Esophagus squamous epithelium (tissue), 5 donors: ENCODE measurements around the gene LMBR1L. TPM values are rescaled to one million over a fixed set of nuclear protein-coding genes. Genes with fewer than 3 reads are reported as not detected.

Source experiments
- DNase-seq: peaks from one replicate; lab custom pipeline; 2025; lab: John Stamatoyannopoulos, UW
- H3K27ac ChIP-seq, 4 donors: fragments of 200-600 bp; sonication (generic); one replicate each; pipeline ENCODE4 v1.5.1; 2016 to 2019; ENCODE audit warnings: mild to moderate bottlenecking in 1 of 4
- H3K27me3 ChIP-seq, 4 donors: fragments of 200-600 bp; sonication (generic); 1 replicate in 3 of 4; 2 replicates in 1 of 4; pipeline versions ENCODE4 v1.5.1 to v1.6.0; 2017 to 2021; ENCODE audit warnings: antibody characterized with exemption in 1 of 4
- H3K36me3 ChIP-seq, 3 donors: fragments of 200-600 bp; sonication (generic); one replicate each; pipeline ENCODE4 v1.5.1; 2016 to 2019
- H3K4me1 ChIP-seq, 3 donors: fragments of 200-600 bp; sonication (generic); one replicate each; pipeline ENCODE4 v1.5.1; 2017 to 2019
- H3K4me3 ChIP-seq, 4 donors: fragments of 200-600 bp; sonication (generic); 1 replicate in 3 of 4; 2 replicates in 1 of 4; pipeline ENCODE4 v1.5.1; 2016 to 2019; ENCODE audit warnings: mild to moderate bottlenecking in 2 of 4, moderate library complexity in 1 of 4
- H3K9me3 ChIP-seq, 3 donors: fragments of 200-600 bp; sonication (generic); one replicate each; pipeline ENCODE4 v1.5.1; 2016 to 2019
- POLR2A ChIP-seq, 4 donors: fragments of 450-650 bp; IDR thresholded peaks; one replicate each; pipeline ENCODE4 v1.6.1; 2017; ENCODE audit warnings: antibody characterized with exemption in 4 of 4, mild to moderate bottlenecking in 4 of 4, moderate library complexity in 3 of 4
- WGBS, 2 donors: methylation state at CpG; one replicate each; pipeline ENCODE4 v1.1.5; 2018; 5-methylcytosine and 5-hydroxymethylcytosine counted together
- intact Hi-C: fragments of 100-400 bp; cut with DNase I; formaldehyde crosslinking; loops from one replicate; pipeline ENCODE4 v1.15.0; 2022
- total RNA-seq, 4 donors: library from RNA; depleted of rRNA; stranded (reverse); fragments of >200 nt; gene quantifications; one replicate each; pipeline ENCODE4 v1.1.0, GENCODE V29; 2016
- TF ChIP-seq, protein P1 (sequence below), 6 experiments: fragments of 450-650 bp in 4 of 6; fragments of 200-600 bp in 2 of 6; sonication (generic) in 2 of 6; IDR thresholded peaks; one replicate each; pipeline ENCODE4 v1.5.1; 2016 to 2019; ENCODE audit warnings: antibody characterized with exemption in 6 of 6, mild to moderate bottlenecking in 4 of 6, moderate library complexity in 4 of 6
- donor health status: DM: yes; HTN: yes; CAD: no.

LMBR1L gene
- total RNA-seq, 4 donors from 2014 or later = 13.7 to 41.8 (median 27.8) TPM

DNA sequence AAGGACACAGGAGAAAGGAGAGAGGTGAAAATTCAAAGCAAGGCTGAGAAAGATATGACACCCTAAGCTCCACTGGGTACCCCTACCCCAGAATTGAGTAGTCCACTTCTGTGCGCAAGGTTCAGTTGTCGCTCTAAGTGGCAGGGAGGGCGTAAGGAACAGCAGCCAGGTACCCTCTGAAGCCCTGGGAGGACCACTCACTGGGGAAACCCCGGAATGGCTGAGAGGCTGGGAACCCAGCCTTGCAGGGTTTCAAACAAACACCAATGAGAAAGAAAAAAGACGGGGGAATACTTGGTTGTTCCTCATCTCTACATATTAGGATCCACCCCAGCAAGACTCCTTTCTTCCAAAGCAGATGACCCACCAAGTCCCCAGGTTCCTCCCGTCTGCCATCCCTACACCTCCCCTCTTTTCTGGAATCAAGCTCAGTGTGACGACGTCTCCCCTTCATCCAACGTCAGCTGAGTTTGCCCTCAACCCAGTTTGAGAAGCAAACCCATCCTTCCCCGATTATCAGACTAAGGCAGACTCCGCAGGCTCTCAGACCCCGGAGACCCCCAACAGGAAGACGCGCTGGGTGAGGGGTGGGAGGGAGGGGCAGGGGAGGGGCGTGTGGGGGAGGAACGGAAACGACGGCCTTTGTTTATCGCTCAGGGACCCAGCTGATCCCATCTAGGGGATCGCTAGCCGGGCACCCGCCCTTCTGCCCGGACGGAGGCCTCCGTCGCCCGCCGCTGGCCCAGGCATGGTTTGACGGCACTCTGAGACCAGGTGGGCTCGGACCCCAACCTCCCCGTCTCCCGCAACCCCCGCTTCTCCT lies 795 bp downstream of the LMBR1L start:
- 4 to 19% methylated on average over 6 to 25 of the region's 33 CpGs for WGBS, 2 donors
- peaks cover 21 to 59% (median 38%) of the 10 kb centered on the region in 3 donors for H3K4me1 ChIP-seq
- H3K4me3 ChIP-seq = peak overlapping the region; percentile 75 to 100 (median 95)
- no peaks in the 10 kb centered on the region for H3K27me3 ChIP-seq
- intact Hi-C loops = no loop called here
- no peak for DNase-seq
- no peaks in the 10 kb centered on the region for H3K9me3 ChIP-seq
- H3K36me3 ChIP-seq = peaks cover 0 to 20% (median 0%) of the 10 kb centered on the region in 3 donors
- H3K27ac ChIP-seq = peak overlapping the region; percentile 94 to 99 (median 98)
- TF ChIP-seq, protein P1, sequence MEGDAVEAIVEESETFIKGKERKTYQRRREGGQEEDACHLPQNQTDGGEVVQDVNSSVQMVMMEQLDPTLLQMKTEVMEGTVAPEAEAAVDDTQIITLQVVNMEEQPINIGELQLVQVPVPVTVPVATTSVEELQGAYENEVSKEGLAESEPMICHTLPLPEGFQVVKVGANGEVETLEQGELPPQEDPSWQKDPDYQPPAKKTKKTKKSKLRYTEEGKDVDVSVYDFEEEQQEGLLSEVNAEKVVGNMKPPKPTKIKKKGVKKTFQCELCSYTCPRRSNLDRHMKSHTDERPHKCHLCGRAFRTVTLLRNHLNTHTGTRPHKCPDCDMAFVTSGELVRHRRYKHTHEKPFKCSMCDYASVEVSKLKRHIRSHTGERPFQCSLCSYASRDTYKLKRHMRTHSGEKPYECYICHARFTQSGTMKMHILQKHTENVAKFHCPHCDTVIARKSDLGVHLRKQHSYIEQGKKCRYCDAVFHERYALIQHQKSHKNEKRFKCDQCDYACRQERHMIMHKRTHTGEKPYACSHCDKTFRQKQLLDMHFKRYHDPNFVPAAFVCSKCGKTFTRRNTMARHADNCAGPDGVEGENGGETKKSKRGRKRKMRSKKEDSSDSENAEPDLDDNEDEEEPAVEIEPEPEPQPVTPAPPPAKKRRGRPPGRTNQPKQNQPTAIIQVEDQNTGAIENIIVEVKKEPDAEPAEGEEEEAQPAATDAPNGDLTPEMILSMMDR (IDR thresholded peaks at IDR 0.05) = no peak
- no peak for TF ChIP-seq POLR2A (IDR thresholded peaks at IDR 0.05)

- Histone ChIP-seq H3K27me3 (no peaks in the 10 kb centered on the region), H3K9me3 (no peaks in the 10 kb centered on the region), H3K4me3 (peak overlapping the region in 3 of 4 donors; percentile 75 to 100 (median 94)), H3K36me3 (peaks cover 0 to 29% (median 0%) of the 10 kb centered on the region in 3 donors), H3K4me1 (peaks cover 22 to 68% (median 38%) of the 10 kb centered on the region in 3 donors), H3K27ac (peak overlapping the region; percentile 94 to 99 (median 98))
- DNase-seq = no peak
- 23 to 51% methylated on average over 2 to 4 of the region's 4 CpGs for WGBS, 2 donors
- intact Hi-C loops = no loop called here
- TF ChIP-seq POLR2A (IDR thresholded peaks at IDR 0.05) = no peak
- TF ChIP-seq, protein P1 (IDR thresholded peaks at IDR 0.05) = no peak
These were observed 1.7 kb downstream of the LMBR1L start for GRCh38 chr12:49108958-49109404.

GRCh38 chr12:49105504-49106084 lies 5.1 kb downstream of the LMBR1L start:
- Histone ChIP-seq H3K27me3 (no peaks in the 10 kb centered on the region), H3K4me3 (no peak overlapping the region), H3K36me3 (peaks cover 18 to 63% (median 31%) of the 10 kb centered on the region in 3 donors), H3K9me3 (no peaks in the 10 kb centered on the region), H3K27ac (peak overlapping the region; percentile 57 to 77 (median 66)), H3K4me1 (peaks cover 22 to 65% (median 38%) of the 10 kb centered on the region in 3 donors)
- WGBS, 2 donors = 22 to 66% methylated on average over 4 to 8 of the region's 9 CpGs
- intact Hi-C loops = no loop called here
- DNase-seq = no peak
- no peak for TF ChIP-seq POLR2A (IDR thresholded peaks at IDR 0.05)
- TF ChIP-seq, protein P1 (IDR thresholded peaks at IDR 0.05) = no peak

GRCh38 chr12:49104822-49105221 lies 5.8 kb downstream of the LMBR1L start:
- TF ChIP-seq, protein P1 (IDR thresholded peaks at IDR 0.05) = no peak
- no peak for TF ChIP-seq POLR2A (IDR thresholded peaks at IDR 0.05)

DNA sequence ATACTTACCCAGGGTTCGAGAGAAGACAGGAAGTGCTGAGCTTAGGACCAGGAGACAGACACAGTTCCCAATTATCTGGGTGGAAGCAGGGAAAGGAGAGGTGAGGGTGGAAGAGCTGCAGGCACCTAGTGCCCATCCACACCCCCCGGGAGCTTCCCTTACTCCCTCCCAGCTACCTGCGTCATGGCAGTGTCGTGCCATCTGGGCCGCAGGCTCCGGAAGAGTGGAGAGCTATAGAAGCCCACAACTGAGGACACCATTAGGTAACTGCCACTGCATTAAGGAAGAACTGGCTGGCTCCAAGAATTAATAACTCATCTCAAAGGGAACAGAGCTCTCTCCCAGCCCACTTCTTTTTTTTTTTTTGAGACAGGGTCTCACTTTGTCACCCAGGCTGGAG lies 10.3 kb downstream of the LMBR1L start:
- intact Hi-C loops = no loop called here
- TF ChIP-seq, protein P1 (IDR thresholded peaks at IDR 0.05) = no peak
- TF ChIP-seq POLR2A (IDR thresholded peaks at IDR 0.05) = no peak
- Histone ChIP-seq H3K27me3 (no peaks in the 10 kb centered on the region), H3K4me3 (no peak overlapping the region), H3K36me3 (peaks cover 25 to 95% (median 40%) of the 10 kb centered on the region in 3 donors), H3K27ac (no peak overlapping the region), H3K4me1 (peaks cover 0 to 20% (median 6%) of the 10 kb centered on the region in 3 donors), H3K9me3 (no peaks in the 10 kb centered on the region)
- 73 to 93% methylated on average over 2 to 6 of the region's 6 CpGs for WGBS, 2 donors
- DNase-seq = no peak

More at GRCh38 chr12:49104822-49105221, 5.8 kb downstream of the LMBR1L start:
- Histone ChIP-seq H3K9me3 (no peaks in the 10 kb centered on the region), H3K4me3 (no peak overlapping the region), H3K36me3 (peaks cover 18 to 71% (median 36%) of the 10 kb centered on the region in 3 donors), H3K27me3 (no peaks in the 10 kb centered on the region), H3K4me1 (peaks cover 22 to 64% (median 38%) of the 10 kb centered on the region in 3 donors), H3K27ac (peak overlapping the region in 1 of 4 donors; percentile 69)
- WGBS, 2 donors = 67 to 83% methylated on average over 1 of the region's 3 CpGs
- intact Hi-C loops = no loop called here
- DNase-seq = no peak
